ENCODE results near the gene GJD3. TPM values are rescaled to one million over a fixed set of nuclear protein-coding genes. Genes with fewer than 3 reads are reported as not detected.
A peak's percentile ranks its signal among the peaks of the same experiment; 100 is the strongest.

Gene GJD3
- total RNA-seq, 1 donor from 2014 or later = 0.32 TPM

- Mint-ChIP-seq H3K36me3 (ENCODE audit: low read depth) (no peaks in the 10 kb centered on the region), H3K9me3 (ENCODE audit: low read depth) (no peaks in the 10 kb centered on the region), H3K27ac (ENCODE audit: unreplicated experiment) (peak overlapping the region; percentile 99), H3K4me3 (ENCODE audit: unreplicated experiment) (peak overlapping the region; percentile 95), H3K4me1 (ENCODE audit: low read depth) (peaks cover 84% of the 10 kb centered on the region), H3K27me3 (ENCODE audit: low read depth) (no peaks in the 10 kb centered on the region)
- TF ChIP-seq, protein P1, sequence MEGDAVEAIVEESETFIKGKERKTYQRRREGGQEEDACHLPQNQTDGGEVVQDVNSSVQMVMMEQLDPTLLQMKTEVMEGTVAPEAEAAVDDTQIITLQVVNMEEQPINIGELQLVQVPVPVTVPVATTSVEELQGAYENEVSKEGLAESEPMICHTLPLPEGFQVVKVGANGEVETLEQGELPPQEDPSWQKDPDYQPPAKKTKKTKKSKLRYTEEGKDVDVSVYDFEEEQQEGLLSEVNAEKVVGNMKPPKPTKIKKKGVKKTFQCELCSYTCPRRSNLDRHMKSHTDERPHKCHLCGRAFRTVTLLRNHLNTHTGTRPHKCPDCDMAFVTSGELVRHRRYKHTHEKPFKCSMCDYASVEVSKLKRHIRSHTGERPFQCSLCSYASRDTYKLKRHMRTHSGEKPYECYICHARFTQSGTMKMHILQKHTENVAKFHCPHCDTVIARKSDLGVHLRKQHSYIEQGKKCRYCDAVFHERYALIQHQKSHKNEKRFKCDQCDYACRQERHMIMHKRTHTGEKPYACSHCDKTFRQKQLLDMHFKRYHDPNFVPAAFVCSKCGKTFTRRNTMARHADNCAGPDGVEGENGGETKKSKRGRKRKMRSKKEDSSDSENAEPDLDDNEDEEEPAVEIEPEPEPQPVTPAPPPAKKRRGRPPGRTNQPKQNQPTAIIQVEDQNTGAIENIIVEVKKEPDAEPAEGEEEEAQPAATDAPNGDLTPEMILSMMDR (IDR thresholded peaks at IDR 0.05) = no peak
- peak; percentile 90 for DNase-seq (ENCODE audit: low spot score)
These were observed 44.6 kb downstream of the GJD3 start for GRCh38 chr17:40319651-40320540.

- TF ChIP-seq, protein P1 (IDR thresholded peaks at IDR 0.05) = peak; percentile 61
- peak; percentile 86 for DNase-seq (ENCODE audit: low spot score)
- Mint-ChIP-seq H3K27me3 (ENCODE audit: low read depth) (no peaks in the 10 kb centered on the region), H3K27ac (ENCODE audit: unreplicated experiment) (peak overlapping the region; percentile 99), H3K4me1 (ENCODE audit: low read depth) (peaks cover 77% of the 10 kb centered on the region), H3K9me3 (ENCODE audit: low read depth) (no peaks in the 10 kb centered on the region), H3K36me3 (ENCODE audit: low read depth) (no peaks in the 10 kb centered on the region), H3K4me3 (ENCODE audit: unreplicated experiment) (peak overlapping the region; percentile 95)
These were observed 45.6 kb downstream of the GJD3 start for GRCh38 chr17:40318830-40319391.

- peak; percentile 96 for DNase-seq (ENCODE audit: low spot score)
- Mint-ChIP-seq H3K27ac (ENCODE audit: unreplicated experiment) (peak overlapping the region; percentile 99), H3K4me3 (ENCODE audit: unreplicated experiment) (peak overlapping the region; percentile 95), H3K9me3 (ENCODE audit: low read depth) (no peaks in the 10 kb centered on the region), H3K36me3 (ENCODE audit: low read depth) (no peaks in the 10 kb centered on the region), H3K27me3 (ENCODE audit: low read depth) (no peaks in the 10 kb centered on the region), H3K4me1 (ENCODE audit: low read depth) (peaks cover 69% of the 10 kb centered on the region)
- TF ChIP-seq, protein P1 (IDR thresholded peaks at IDR 0.05) = no peak
These were observed 46.4 kb downstream of the GJD3 start for GRCh38 chr17:40317880-40318829.

GRCh38 chr17:40317345-40317873 is 47.1 kb downstream of the GJD3 start:
- H3K36me3 Mint-ChIP-seq (ENCODE audit: low read depth) = no peaks in the 10 kb centered on the region
- peak overlapping the region; percentile 99 for H3K27ac Mint-ChIP-seq (ENCODE audit: unreplicated experiment)
- no peak for DNase-seq (ENCODE audit: low spot score)
- no peaks in the 10 kb centered on the region for H3K27me3 Mint-ChIP-seq (ENCODE audit: low read depth)
- no peaks in the 10 kb centered on the region for H3K9me3 Mint-ChIP-seq (ENCODE audit: low read depth)
- H3K4me3 Mint-ChIP-seq (ENCODE audit: unreplicated experiment) = peak overlapping the region; percentile 95
- TF ChIP-seq, protein P1 (IDR thresholded peaks at IDR 0.05) = peak; percentile 80
- H3K4me1 Mint-ChIP-seq (ENCODE audit: low read depth) = peaks cover 62% of the 10 kb centered on the region
